DMS79 (cell line): Measurements from ENCODE around the gene TRPC4.

Experiments
- DNase-seq: peaks from one replicate; lab custom pipeline; 2025; lab: John Stamatoyannopoulos, UW

The TRPC4 gene

GRCh38 chr13:37869756-37870488, at the start of gene TRPC4:
TSS of gene TRPC4 (minus strand) at chr13:37869772. CDS start at chr13:37783333, 86,439 bp downstream.
- DNase-seq: no peak

- no peak for DNase-seq
These were observed 49.2 kb upstream of the TRPC4 start for GRCh38 chr13:37918751-37919150.

- DNase-seq: no peak
These were observed 48.6 kb upstream of the TRPC4 start for GRCh38 chr13:37918116-37918714.

GRCh38 chr13:37914781-37915391, 45.3 kb upstream of the TRPC4 start:
- DNase-seq: no peak

- no peak for DNase-seq
These were observed 41.2 kb upstream of the TRPC4 start for GRCh38 chr13:37910790-37911189.

- no peak for DNase-seq
These were observed 37.3 kb upstream of the TRPC4 start for GRCh38 chr13:37906880-37907279.

- no peak for DNase-seq
These were observed 36.2 kb upstream of the TRPC4 start for GRCh38 chr13:37905736-37906135.

GRCh38 chr13:37899753-37900152, 30.2 kb upstream of the TRPC4 start:
- no peak for DNase-seq

- DNase-seq: no peak
These were observed 23.7 kb upstream of the TRPC4 start for GRCh38 chr13:37893321-37893720.

- DNase-seq: no peak
These were observed 20.2 kb upstream of the TRPC4 start for GRCh38 chr13:37889820-37890219.

- DNase-seq: no peak
These were observed 19.5 kb upstream of the TRPC4 start for GRCh38 chr13:37889102-37889501.

GRCh38 chr13:37886879-37887278, 17.3 kb upstream of the TRPC4 start:
- no peak for DNase-seq

- DNase-seq: no peak
These were observed 15.1 kb upstream of the TRPC4 start for GRCh38 chr13:37884674-37885073.

- no peak for DNase-seq
These were observed 14.5 kb upstream of the TRPC4 start for GRCh38 chr13:37884026-37884425.

- no peak for DNase-seq
These were observed 9.3 kb upstream of the TRPC4 start for GRCh38 chr13:37878921-37879320.

- DNase-seq: no peak
These were observed 8.9 kb upstream of the TRPC4 start for GRCh38 chr13:37878496-37878895.

GRCh38 chr13:37870895-37871550, 1.5 kb upstream of the TRPC4 start:
- no peak for DNase-seq

- peak; percentile 2 for DNase-seq
These were observed 895 bp upstream of the TRPC4 start for GRCh38 chr13:37870489-37870845.

GRCh38 chr13:37869506-37869755, 141 bp downstream of the TRPC4 start:
- no peak for DNase-seq

GRCh38 chr13:37868691-37869505, 674 bp downstream of the TRPC4 start:
- DNase-seq: no peak

- no peak for DNase-seq
These were observed 5.9 kb downstream of the TRPC4 start for GRCh38 chr13:37863708-37864107.

- no peak for DNase-seq
These were observed 34.2 kb downstream of the TRPC4 start for GRCh38 chr13:37835392-37835791.
